PC-3 (cell line): ENCODE data around the gene MAMDC2.

Source experiments
- EZH2 ChIP-seq: fragments of 300-600 bp; sonication (generic); IDR thresholded peaks from one replicate; pipeline ENCODE4 v1.6.1; 2017; ENCODE audit warnings: antibody characterized with exemption, mild to moderate bottlenecking, low read length; ENCODE audit not compliant: unreplicated experiment
- EZH2phosphoT487 ChIP-seq: fragments of 300-600 bp; sonication (generic); IDR thresholded peaks from 2 replicates; pipeline ENCODE4 v1.6.1; 2018; ENCODE audit warnings: mild to moderate bottlenecking, antibody characterized with exemption, low read length, borderline replicate concordance
- TF ChIP-seq, protein P1 (sequence below): fragments of 300-600 bp; sonication (generic); conservative IDR thresholded peaks from 2 replicates; pipeline ENCODE4 v1.5.1; 2017; ENCODE audit warnings: antibody characterized with exemption, low read depth, mild to moderate bottlenecking, low read length

- TF ChIP-seq, protein P1, sequence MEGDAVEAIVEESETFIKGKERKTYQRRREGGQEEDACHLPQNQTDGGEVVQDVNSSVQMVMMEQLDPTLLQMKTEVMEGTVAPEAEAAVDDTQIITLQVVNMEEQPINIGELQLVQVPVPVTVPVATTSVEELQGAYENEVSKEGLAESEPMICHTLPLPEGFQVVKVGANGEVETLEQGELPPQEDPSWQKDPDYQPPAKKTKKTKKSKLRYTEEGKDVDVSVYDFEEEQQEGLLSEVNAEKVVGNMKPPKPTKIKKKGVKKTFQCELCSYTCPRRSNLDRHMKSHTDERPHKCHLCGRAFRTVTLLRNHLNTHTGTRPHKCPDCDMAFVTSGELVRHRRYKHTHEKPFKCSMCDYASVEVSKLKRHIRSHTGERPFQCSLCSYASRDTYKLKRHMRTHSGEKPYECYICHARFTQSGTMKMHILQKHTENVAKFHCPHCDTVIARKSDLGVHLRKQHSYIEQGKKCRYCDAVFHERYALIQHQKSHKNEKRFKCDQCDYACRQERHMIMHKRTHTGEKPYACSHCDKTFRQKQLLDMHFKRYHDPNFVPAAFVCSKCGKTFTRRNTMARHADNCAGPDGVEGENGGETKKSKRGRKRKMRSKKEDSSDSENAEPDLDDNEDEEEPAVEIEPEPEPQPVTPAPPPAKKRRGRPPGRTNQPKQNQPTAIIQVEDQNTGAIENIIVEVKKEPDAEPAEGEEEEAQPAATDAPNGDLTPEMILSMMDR = no peak
- TF ChIP-seq EZH2phosphoT487 (no peak), EZH2 (no peak)
These were observed 23.4 kb upstream of the MAMDC2 start for GRCh38 chr9:70020217-70020616.
